Neural crest cell (in vitro differentiated cells): ENCODE measurements around the gene CDKAL1. TPM values are rescaled to one million over a fixed set of nuclear protein-coding genes. Genes with fewer than 3 reads are reported as not detected.
"Not testable (repeated sequence)": the region's sequence is repeated elsewhere in the genome, so short reads cannot be mapped to it uniquely, and the experiment has no call there.

Source experiments
- DNase-seq: peaks from one replicate; pipeline ENCODE4 v3.0.0; 2021; ENCODE audit warnings: low read depth, mixed read lengths, low spot score
- H3K27ac Mint-ChIP-seq: one replicate; pipeline ENCODE4 v1.8.0; 2021; ENCODE audit warnings: mild to moderate bottlenecking, mixed read lengths; ENCODE audit not compliant: unreplicated experiment
- H3K27me3 Mint-ChIP-seq: 2 replicates; pipeline ENCODE4 v1.8.0; 2021; ENCODE audit warnings: low read depth, mild to moderate bottlenecking, mixed read lengths
- H3K36me3 Mint-ChIP-seq: 2 replicates; pipeline ENCODE4 v1.8.0; 2021; ENCODE audit warnings: low read depth, mild to moderate bottlenecking, mixed read lengths
- H3K4me1 Mint-ChIP-seq: 2 replicates; pipeline ENCODE4 v1.8.0; 2021; ENCODE audit warnings: mixed read lengths
- H3K4me3 Mint-ChIP-seq: one replicate; pipeline ENCODE4 v1.8.0; 2021; ENCODE audit warnings: mild to moderate bottlenecking, mixed read lengths
- H3K9me3 Mint-ChIP-seq: 2 replicates; pipeline ENCODE4 v1.8.0; 2021; ENCODE audit warnings: mixed read lengths
- total RNA-seq: library from RNA; stranded (reverse); gene quantifications from 2 replicates; pipeline ENCODE4 v1.2.1, GENCODE V29; 2021
- TF ChIP-seq, protein P1 (sequence below): fragments of 200-600 bp; sonication (generic); conservative IDR thresholded peaks from 2 replicates; pipeline ENCODE4 v1.5.0; 2021; ENCODE audit warnings: antibody characterized with exemption, mild to moderate bottlenecking

The CDKAL1 gene
- total RNA-seq, 1 donor from 2014 or later: 25.4 TPM

DNA sequence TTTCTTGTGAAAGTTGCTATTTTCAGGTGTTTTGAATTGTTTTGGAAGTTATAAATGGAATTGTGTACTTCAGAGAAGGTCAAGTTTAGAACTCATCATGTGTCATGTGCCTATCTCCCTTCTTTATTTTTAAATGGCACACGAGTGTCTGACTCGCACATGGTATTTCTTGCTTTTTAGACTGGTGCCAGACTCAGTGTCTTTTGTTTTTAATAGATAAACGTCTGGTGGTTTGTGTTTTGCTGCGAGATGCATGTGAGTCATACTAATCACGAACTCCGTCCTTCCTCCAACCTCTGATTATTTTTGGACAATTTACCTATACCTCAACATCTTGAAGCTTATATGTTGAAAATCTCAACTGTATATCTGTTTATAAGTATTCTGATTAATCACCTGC lies 292.1 kb downstream of the CDKAL1 start:
- Mint-ChIP-seq H3K9me3 (peaks cover 2% of the 10 kb centered on the region), H3K4me1 (no peaks in the 10 kb centered on the region), H3K27me3 (no peaks in the 10 kb centered on the region), H3K36me3 (peaks cover 2% of the 10 kb centered on the region), H3K27ac (no peak overlapping the region), H3K4me3 (no peak overlapping the region)
- DNase-seq: no peak
- TF ChIP-seq, protein P1, sequence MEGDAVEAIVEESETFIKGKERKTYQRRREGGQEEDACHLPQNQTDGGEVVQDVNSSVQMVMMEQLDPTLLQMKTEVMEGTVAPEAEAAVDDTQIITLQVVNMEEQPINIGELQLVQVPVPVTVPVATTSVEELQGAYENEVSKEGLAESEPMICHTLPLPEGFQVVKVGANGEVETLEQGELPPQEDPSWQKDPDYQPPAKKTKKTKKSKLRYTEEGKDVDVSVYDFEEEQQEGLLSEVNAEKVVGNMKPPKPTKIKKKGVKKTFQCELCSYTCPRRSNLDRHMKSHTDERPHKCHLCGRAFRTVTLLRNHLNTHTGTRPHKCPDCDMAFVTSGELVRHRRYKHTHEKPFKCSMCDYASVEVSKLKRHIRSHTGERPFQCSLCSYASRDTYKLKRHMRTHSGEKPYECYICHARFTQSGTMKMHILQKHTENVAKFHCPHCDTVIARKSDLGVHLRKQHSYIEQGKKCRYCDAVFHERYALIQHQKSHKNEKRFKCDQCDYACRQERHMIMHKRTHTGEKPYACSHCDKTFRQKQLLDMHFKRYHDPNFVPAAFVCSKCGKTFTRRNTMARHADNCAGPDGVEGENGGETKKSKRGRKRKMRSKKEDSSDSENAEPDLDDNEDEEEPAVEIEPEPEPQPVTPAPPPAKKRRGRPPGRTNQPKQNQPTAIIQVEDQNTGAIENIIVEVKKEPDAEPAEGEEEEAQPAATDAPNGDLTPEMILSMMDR: no peak

DNA sequence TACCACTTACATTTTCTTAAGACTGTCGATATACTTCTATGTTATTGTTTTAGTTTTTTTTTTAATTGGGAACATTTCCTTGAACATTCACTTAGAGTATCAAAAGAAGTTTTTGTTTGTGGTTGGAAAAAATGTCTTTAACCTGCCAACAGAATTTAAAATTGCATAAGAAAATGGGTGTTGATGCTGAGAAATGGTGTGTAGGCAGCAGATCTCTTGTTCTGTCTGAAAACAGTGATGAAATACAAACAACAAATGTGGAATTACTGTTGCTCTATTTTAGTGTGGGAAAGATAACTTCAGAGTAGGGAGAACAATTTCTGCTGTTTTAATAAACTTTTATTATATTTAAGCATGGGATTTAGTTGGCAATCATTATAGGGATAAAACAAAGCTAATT lies 293.5 kb downstream of the CDKAL1 start:
- no peak overlapping the region for H3K27ac Mint-ChIP-seq
- no peak overlapping the region for H3K4me3 Mint-ChIP-seq
- no peak for DNase-seq

DNA sequence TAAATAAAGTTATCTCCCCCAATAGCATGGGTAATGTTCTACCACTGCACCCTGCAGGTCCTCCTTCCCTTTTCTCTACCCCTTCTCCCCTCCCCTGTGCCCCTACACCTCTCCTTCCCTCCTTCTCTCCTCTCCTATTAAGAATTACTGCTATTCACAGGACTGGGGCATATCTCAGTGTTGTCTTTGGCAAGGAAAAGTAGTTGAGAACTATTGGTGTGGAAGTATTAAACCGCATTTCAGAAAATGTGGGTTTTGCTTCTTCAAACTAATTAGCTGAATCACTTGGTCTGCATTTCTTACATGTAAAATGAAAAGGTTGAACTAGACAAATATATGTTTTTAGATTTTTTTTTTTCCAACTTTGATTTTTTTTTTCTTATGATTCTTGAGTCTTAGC lies 296.3 kb downstream of the CDKAL1 start:
- no peaks in the 10 kb centered on the region for H3K36me3 Mint-ChIP-seq
- TF ChIP-seq, protein P1: no peak
- peaks cover 2% of the 10 kb centered on the region for H3K9me3 Mint-ChIP-seq
- peak overlapping the region; percentile 14 for H3K27ac Mint-ChIP-seq
- H3K4me3 Mint-ChIP-seq: no peak overlapping the region
- no peak for DNase-seq
- peaks cover 17% of the 10 kb centered on the region for H3K4me1 Mint-ChIP-seq
- no peaks in the 10 kb centered on the region for H3K27me3 Mint-ChIP-seq

More for the DNA sequence above, 293.5 kb downstream of the CDKAL1 start:
- no peaks in the 10 kb centered on the region for H3K4me1 Mint-ChIP-seq
- no peaks in the 10 kb centered on the region for H3K36me3 Mint-ChIP-seq
- H3K9me3 Mint-ChIP-seq: peaks cover 2% of the 10 kb centered on the region
- TF ChIP-seq, protein P1: no peak
- H3K27me3 Mint-ChIP-seq: no peaks in the 10 kb centered on the region

DNA sequence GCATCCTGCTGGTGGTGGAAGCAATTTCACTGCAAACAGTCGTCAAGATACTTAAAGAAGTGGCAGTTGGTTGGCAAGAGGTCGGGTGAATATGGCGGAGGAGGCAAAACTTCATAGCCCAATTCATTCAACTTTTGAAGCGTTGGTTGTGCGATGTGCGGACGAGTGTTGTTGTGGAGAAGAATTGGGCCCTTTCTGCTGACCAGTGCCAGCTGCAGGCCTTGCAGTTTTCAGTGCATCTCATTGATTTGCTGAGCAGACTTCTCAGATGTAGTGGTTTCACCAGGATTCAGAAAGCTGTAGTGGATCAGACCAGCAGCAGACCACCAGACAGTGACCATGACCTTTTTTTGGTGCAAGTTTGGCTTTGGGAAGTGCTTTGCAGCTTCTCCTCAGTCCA lies 297.0 kb downstream of the CDKAL1 start:
- H3K27me3 Mint-ChIP-seq, H3K36me3 Mint-ChIP-seq, H3K27ac Mint-ChIP-seq, H3K4me3 Mint-ChIP-seq, H3K9me3 Mint-ChIP-seq, DNase-seq: not testable (repeated sequence)
- H3K4me1 Mint-ChIP-seq: peaks cover 17% of the 10 kb centered on the region

DNA sequence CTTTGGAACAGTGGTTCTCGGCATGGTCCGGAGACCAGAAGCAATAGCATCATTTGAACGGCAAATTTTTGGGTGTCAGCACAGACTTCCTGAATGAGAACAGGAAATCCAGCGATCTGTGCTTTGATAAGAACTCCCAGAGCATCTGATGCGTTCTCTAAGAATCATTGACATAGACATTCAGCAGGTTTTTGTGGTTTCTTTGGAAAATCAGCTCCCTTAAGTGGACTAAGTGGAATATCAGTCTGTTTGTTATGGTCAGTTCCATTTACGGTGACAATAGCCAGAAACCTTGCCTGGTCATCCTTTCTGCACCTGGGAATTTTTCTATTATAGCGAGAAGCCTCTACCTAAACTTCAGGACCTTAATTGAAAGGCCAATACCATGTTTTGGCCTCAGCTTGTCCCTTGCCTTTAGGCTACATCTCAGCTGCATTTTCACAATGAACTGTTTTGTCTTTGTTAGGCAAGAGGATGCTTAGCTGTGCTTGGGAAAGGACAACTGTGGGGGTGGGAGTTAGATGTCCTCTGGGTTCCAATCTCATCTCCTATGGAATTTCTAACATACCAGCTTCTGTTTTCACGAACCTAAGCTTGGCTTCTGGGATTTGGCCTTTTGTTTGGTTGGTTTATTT lies 299.7 kb downstream of the CDKAL1 start:
- TF ChIP-seq, protein P1: no peak
- Mint-ChIP-seq H3K4me3 (no peak overlapping the region), H3K4me1 (peaks cover 17% of the 10 kb centered on the region), H3K36me3 (peaks cover 2% of the 10 kb centered on the region), H3K27me3 (no peaks in the 10 kb centered on the region), H3K27ac (no peak overlapping the region), H3K9me3 (peaks cover 2% of the 10 kb centered on the region)
- DNase-seq: no peak

DNA sequence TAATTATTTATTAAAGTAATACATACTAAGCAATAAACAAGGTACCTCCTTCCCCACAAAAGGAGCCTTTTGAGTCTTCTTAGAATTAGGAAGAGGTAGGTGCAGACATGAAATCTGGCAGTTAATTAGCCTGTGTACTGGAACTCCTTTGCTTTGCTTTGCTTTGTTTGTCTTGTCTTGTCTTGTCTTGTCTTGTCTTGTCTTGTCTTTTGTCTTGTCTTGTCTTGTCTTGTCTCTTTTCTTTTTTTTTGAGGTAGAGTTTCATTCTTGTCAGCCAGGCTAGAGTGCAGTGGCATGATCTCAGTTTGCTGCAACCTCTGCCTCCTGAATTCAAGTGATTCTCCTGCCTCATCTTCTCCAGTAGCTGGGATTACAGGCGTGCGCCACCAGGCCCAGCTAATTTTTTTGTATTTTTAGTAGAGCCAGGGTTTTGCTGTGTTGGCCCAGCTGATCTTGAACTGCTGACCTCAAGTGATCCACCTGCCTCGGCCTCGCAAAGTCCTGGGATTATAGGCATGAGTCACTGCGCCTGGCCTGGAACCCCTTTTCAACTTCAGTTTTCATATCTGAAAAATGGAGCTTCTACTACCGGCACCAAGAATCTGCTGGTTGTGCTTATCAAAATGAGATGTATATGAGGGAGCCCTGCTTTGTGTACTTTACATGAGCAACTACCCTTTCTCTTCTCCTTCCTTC lies 301.2 kb downstream of the CDKAL1 start:
- Mint-ChIP-seq H3K4me3 (no peak overlapping the region), H3K4me1 (peaks cover 17% of the 10 kb centered on the region), H3K27ac (no peak overlapping the region), H3K9me3 (peaks cover 2% of the 10 kb centered on the region), H3K27me3 (no peaks in the 10 kb centered on the region), H3K36me3 (peaks cover 2% of the 10 kb centered on the region)
- no peak for DNase-seq
- TF ChIP-seq, protein P1: no peak
